HG03571 (cell line): ENCODE data around the gene TLCD3A.
"Not testable (repeated sequence)": the region's sequence is repeated elsewhere in the genome, so short reads cannot be mapped to it uniquely, and the experiment has no call there.

Experiments
- ATAC-seq: cut with Tn5 transposase; IDR thresholded peaks from one replicate; pipeline ENCODE4 v1.9.1; 2021; ENCODE audit not compliant: unreplicated experiment

Gene TLCD3A

DNA sequence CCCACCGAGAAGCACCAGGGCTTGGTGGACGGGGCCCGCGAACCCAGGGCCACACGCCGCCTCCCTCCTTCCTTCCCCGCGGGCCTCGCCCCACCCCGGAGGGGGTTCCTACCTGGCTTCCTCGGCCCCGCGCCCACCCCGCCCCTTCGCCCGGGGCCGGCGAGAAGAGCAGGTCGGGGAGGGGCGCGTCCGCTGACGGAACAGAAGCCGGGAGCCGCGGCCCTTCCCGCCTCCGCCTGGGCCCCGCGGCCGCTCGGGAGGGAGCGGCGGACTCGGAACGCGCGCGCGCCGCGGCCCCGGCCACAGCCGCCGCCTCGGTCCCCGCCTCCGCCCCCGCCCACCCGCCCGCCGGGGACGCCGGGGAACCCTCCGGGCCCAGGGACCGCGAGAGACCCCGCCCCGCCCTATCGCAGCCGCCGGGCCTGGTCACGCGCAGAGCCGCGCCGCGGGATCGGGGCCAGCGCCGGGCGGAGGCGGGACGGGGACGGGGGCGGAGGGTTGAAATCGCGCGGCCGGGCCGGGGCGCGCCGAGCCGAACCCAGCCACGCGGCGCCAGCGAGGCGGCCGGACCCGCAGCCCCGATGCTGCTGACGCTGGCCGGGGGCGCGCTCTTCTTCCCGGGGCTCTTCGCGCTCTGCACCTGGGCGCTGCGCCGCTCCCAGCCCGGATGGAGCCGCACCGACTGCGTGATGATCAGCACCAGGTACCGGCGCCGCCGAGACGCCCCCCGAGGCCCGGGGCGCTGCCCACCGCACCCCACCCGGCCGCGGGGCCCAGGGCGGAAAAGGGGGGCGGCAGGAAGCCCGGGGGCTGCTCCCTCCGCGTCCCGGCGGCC is at the start of gene TLCD3A:
Gene TLCD3A (plus strand): TSS at position 530 of the 835 bp plus-strand sequence. CDS start 52 bp downstream, at position 582.
- ATAC-seq = peak; percentile 44

DNA sequence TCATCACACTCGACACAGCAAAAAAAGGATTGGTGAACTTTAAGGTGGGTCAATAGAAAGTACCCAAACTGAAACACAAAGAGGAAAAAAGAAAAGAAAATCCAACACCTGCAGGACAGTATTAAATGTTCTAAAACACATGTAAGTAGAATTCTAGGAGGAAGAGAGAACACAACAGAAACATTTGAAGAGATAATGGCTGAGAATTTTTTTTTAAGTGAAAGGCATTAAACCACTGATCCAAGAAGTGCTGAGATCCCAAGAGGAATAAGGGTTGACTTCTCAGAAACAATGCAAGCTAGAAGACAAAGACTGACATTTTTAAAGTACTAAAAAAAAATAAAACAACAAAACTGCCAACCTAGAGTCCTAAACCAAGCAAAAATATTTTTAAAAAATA is 49.4 kb upstream of the TLCD3A start:
- ATAC-seq = no peak

DNA sequence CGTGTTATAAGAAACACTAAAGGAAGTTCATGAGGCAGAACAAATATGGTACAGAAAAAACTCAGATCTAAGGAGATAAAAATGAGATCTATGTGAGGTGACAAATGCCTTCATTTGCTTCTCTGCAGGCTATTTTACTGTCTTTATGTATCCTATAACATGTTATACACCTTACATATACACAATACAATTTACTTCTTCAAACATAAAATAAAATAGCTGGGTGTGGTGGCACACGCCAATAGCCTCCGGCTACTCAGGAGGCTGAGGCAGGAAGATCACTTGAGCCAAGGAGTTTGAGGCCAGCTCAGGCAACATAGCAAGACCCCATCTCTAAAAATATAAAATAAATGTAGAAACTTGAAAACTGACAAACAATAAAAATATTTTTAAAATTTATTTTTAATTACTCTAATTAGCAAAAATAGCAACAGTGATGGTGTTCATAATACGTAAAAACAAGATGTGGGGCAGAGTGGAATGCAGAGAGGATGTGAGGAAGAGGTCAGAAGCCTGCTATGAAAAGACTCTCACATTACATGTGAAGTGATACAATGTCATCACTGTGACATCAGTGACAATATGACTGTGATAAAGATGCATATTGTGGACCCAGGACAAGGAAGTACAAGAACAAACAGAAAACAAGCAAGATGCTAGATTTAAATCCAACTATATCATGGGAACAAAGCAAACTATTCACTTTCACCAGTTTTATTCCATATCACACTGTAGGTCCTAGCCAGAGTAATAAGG is 48.7 kb upstream of the TLCD3A start:
- ATAC-seq = no peak

DNA sequence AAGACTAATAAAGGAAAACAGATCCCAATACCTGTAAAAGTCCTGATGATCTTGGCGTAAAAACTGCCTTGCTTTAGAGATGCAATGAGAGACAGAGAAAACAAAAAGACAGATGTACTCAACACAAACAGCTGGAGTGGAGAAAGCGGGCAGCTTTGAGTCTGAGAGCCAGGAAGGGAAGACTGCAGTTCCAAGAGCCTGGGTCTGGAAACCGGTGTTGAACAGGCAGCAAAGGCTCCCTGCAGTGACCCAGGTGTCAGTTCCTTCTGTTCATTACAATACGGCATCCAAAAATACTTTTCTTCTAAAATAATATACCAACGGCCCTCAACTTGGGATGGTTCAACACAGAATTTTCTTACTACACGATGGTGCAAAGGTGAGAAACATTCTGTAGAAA is 47.4 kb upstream of the TLCD3A start:
- ATAC-seq = no peak

DNA sequence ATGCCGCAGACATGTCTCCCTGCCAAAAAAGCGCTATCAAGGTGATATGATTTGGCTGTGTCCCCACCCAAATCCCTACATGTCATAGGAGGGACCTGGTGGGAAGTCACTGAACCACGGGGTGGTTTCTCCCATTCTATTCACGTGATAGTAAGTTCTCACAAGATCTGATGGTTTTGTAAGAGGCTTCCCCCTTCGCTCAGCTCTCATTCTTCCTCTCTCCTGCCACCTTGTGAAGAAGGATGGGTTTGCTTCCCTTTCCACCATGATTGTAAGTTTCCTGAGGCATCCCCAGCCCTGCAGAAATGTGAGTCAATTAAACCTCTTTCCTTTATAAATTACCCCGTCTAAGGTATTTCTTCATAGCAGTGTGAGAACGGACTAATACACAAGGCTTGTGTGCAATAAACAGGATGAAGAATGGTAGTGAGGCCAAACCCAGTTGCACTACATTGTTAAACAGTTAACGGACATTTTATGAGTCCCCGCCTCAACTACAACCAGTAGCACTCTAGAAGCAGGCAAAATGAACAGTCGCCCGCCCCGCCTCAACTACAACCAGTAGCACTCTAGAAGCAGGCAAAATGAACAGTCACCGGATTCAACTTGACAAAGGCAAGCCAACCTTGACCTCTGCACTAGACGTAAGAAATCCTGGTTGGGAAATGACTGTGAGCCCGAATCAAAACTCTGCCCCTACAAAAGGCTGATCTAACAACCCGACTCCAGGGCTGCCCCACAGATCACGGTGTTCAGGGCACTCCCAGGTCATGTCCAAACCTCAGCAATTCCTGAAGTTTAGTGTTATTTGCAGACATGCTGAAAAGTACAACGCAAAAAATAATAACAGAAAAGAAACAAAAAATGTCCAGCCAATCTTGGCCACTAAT is 44.1 kb upstream of the TLCD3A start:
- no peak for ATAC-seq

DNA sequence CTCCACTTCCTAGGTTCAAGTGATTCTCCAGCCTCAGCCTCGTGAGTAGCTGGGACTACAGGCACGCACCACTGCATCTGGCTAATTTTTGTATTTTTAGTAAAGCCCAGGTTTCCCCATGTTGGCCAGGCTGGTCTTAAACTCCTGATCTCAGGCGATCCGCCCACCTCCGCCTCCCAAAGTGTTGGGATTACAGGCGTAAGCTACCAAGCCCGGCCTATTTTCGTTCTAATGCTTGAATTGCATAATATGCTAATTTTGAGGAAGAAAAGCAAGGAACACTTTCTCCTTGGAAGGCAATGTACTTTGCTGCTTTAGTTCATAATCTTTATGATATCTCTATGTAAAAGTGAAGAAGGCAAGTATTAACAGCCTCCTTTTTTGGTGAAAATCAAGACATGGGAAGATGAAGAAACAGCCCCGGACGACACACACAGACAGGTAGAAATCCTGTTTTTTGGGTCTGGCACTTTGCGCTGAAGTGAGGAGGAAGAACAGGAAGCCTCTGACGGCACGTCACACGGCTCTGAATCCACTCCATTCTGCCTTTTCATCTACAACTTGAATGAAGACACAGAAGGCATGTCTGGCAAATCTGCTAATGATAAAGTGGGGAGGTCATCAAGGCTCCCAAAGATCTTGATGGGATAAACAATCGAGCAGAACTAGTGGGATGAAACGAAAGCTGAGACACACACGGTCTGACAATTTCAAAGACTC is 42.7 kb upstream of the TLCD3A start:
- ATAC-seq = no peak

DNA sequence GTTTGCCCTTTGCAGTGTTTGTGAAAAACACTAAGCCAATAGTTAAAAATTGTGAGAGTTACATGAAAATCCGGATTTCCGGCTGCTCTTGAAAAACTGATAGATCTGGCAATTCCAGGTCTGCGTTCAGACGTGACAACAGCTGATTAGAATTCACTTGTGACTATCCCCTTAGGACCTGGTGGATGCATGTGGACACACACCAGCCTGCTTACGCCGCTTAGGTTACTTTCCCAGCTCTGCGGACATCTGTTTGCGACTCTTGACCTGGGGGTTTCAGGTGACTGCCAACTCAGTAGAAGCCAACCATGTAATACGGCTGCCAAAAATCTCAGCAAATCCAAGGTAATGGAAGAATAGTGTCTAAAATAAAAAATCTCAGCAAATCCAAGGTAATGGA is 42.0 kb upstream of the TLCD3A start:
- ATAC-seq = no peak

DNA sequence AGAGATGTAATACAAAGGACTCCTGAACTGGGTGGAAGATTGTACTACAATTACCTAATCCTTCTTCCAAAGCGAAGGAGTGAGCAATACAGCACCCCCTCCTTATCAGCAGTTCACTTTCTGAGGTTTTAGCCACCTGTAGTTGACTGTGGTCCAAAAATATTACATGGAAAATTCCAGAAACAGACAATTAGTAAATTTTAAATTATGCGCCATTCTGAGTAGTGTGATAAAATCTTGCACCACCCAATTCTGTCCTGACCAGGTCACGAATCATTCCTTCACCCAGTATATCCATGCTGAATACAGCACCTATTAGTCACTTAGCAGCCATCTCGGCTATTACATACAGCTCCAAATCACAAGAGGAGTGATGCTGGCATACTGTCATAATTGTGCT is 41.0 kb upstream of the TLCD3A start:
- ATAC-seq = no peak

DNA sequence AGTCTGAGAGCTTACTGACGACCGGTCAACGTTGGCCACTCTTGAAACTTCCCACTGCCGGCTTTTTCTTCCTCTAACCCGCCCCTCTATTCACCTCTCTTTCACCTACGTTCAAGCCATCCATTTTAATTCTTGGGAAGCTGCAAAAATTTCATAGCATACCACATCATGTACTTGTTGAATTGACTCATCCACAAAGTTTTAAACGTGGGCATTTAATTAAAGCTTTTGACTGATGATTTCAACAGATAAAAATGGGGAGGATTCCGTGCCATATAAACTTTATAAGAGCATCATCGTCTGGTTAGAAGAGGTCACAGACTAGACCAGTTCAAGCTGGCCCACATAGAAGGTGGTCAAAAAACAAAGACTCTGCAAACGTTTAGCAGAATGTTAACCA is 40.3 kb upstream of the TLCD3A start:
- ATAC-seq = no peak

DNA sequence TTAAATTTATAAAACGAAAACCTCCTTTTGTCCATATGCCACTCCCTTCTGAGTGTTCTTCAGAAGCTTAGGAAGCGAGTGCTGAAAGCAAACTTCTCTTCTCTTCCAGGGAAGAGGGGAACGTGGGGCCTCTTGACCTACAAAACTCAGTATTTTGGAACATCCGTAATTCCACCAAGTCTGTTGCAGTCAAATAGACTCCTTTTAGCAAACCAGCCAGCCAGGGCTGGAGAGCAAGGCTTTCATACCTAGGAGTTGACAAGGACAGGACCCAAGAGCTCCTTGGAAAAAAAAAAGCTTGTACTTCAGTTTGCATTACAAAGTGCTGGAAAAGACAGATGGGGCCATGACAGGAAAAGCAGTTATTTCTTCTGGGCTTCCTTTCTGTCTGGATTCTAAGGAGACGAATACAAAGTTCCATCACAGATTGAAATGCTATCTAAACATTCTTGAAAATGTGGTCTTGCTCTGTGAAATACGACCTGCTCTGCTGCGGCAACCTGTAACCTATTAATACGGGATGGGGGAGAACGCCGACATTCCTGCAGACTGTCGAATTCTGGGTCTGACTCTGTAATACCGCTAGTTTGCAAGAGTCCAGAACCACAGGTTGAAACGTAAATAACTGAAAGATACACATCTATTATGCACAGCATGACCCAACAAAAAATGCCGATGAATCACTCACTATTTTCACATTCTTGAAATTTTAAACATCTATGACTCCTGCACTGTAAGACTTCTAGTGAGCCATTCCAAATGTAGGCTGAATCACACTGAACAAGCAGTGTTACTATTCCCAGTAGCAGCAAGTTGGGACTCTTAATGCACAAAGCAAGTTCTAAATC is 38.4 kb upstream of the TLCD3A start:
- ATAC-seq = no peak

DNA sequence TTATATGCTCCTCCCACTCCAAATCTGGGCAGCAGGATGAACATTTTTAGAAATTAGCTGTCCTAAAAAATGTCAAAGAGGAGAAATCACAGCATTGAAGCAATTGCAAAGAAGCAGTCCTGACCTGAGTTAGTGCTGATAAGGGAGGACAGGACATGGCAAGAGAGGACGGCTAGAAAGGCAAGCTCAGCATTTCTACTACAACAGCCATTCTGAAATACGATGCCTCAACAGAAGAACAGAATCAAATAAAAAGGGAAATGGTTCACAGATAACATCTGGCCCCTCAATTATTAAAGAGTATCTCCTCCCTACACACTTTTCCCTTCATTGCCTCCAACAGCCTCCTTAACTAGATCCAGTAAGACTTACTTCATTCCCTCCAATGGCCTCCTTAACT is 36.0 kb upstream of the TLCD3A start:
- ATAC-seq = no peak

DNA sequence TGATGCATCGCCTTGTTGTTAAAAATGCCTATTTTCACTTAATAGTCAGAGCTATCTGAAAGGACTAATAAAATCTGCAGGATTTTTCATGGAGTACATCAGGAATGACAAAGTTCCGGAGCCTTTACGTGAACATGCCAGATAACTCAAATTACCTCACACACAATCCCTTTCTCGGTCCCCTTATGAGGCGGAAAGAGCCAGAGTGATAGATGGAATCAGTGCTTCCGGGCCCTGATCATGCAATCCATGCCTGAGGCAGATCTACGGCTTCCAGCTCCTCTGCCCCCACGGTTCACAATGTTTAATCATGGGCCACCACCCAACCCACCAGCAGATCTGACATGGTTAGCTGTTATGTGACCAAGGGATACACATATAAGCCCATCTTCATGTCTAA is 34.7 kb upstream of the TLCD3A start:
- ATAC-seq = no peak

DNA sequence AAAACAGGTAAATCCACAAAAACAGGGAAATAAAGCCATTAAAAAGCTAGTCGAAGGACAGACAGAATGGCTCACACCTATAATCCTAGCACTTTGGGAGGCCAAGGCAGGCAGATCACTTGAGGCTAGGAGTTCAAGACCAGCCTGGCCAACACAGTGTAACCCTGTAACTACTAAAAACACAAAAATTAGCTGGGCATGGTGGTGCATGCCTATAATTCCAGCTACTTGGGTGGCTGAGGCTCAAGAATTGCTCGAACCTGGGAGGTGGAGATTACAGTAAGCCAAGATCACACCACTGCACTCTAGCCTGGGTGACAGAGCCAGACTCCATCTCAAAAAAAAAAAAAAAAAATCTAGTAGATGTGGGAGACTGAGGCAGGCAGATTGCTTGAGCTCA is 34.3 kb upstream of the TLCD3A start:
- ATAC-seq = not testable (repeated sequence)

DNA sequence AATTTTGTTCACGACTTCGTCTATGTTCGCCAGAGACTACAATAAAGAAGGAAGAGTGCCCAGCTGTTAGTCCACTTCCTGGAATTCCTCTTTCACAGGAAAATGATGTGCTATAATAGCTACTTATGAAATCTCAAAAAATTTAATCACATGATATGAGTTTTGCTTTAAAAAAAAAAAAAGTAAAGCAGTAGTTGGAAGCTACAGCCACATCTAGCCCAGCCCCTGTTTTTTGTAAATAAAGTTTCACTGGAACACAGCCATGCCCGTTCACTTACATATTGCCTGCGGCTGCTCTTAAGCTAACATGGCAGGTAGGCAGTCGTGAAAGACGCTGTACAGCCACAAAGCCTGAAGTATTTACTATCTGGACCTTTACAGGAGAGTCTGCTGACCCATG is 33.1 kb upstream of the TLCD3A start:
- no peak for ATAC-seq

DNA sequence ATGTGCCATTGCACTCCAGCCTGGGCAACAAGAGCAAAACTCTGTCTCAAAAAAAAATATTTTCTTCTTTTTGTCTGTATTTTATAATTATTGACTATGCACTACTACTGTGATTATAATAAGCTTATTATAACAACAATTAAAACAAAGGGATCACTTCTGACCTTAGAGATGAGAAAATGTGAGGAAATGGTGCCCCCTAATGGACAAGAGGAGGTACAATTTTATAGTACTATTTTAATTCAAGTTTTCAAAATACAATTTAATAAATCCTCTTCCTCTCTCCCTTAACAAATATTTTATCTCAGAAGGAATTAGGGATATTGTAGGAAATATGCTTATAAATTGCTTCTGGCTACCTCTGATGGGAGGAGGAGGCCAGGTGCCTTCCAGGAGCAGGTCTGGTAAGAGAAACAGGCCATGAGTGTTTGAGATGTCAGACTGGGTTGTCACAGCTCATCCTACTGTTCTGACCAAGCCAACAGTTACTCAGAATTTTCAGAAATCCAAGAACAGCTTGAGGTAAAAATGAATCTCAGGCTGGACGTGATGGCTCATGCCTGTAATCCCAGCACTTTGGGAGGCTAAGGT is 31.8 kb upstream of the TLCD3A start:
- no peak for ATAC-seq

DNA sequence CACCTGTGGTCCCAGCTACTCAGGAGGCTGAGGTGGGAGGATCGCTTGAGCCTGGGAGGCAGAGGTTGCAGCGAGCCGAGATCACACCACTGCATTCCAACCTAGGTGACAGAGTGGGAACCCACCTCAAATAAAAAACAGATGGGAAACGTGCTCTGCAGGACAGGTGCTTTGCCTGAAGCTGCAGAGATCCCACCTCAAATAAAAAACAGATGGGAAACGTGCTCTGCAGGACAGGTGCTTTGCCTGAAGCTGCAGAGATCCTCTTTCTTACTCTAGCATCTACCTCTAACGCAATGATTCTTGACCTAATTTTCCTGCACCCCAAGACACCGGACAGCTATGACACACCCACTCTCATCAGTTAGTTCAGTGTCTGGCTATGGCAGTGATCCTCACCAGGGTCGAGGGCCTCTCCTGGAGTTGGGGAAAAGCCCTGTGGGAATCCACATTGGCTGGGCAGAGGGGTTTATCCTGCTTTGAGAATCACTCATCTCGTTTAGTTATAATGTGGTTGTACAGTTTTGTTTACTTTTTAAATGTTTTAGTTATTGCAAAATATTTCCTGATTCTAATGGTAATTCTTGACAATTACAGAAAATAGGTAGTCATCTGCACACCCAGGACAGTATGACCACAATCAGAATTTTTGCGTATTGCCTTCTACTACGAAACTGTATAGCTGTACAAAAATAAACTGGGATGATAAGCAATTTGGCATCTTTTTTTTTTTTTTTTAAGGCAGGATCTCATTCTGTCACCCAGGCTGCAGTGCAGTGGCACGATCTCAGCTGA is 29.1 kb upstream of the TLCD3A start:
- ATAC-seq = no peak

DNA sequence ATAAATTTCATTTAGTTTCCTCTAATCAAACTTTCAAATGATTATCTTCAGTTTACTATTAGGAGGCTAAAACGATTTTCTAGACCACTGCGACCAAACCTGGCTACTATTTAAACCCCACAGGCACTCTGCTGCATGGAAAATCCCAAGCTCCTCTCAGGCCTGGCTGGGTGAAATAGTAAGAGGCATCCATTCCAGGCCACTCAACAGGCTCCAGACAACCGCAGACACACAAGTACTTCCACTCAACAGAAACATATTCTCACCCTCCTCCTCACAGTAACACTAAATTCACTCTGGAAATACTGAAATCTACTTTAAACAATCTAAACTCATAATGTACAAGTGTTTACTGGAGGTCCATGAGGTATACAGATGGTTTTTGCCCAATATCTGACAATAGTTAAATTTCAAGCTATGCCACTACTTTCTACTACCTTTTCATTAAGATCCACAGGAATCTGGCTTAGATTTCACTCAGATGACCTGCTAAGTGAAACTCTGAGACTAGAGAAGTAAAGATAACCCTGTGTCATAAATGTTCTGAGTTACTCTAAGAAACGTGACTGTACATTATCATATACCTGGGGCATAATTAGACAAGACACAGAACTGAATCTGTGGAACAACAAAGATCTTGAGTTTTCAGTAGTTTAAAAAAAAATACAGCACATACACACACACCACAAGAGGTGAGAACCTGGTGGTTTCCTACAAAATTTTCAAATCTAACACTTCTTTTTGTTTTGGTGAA is 28.1 kb upstream of the TLCD3A start:
- ATAC-seq = no peak

DNA sequence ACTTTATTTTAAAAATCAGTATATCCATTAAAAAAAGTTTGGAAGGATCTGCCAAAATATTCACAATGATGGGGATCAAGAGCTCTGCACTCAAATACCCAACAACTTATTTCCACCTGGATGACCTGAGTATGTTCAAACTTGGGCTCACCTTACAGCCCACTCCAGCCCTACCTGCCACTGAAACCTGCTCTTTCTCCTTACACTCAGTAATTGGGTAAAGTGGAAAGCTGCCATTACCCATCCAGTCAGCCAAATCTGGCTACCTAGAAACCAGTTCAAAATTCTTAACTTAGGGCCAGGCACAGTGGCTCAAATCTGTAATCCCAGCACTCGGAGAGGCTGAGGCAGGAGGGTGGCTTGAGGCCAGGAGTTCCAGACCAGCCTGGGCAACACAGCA is 27.4 kb upstream of the TLCD3A start:
- ATAC-seq = no peak
